Adrenal gland (tissue), 12 donors: ENCODE data around the gene SOCS2. TPM values are rescaled to one million over a fixed set of nuclear protein-coding genes. Genes with fewer than 3 reads are reported as not detected.

Source experiments
- DNase-seq, 7 donors: peaks; one replicate each; pipeline ENCODE4 v3.0.0-alpha.2; 2019 to 2020
- H3K27ac ChIP-seq, 5 donors: fragments of 200-600 bp; sonication (generic) in 4 of 5; 1 replicate in 3 of 5; 2 replicates in 2 of 5; pipeline versions ENCODE4 v1.5.1 to v1.8.0; 2016 to 2020; ENCODE audit warnings: mild to moderate bottlenecking in 1 of 5
- H3K27me3 ChIP-seq: fragments of 200-600 bp; 2 replicates; pipeline ENCODE4 v1.8.0; 2021
- H3K36me3 ChIP-seq, 2 donors: fragments of 200-600 bp; replicated peaks in 1 of 2; 1 replicate in 1 of 2; 2 replicates in 1 of 2; pipeline versions ENCODE4 v1.5.1 to v1.8.0; 2018 to 2022
- H3K4me1 ChIP-seq, 2 donors: fragments of 200-600 bp; replicated peaks in 1 of 2; 1 replicate in 1 of 2; 2 replicates in 1 of 2; pipeline versions ENCODE4 v1.5.1 to v1.8.0; 2018 to 2021
- H3K4me3 ChIP-seq, 4 donors: fragments of 200-600 bp; sonication (generic) in 3 of 4; one replicate each; pipeline ENCODE4 v1.5.1; 2016 to 2018
- H3K9me3 ChIP-seq, 3 donors: fragments of 200-600 bp; sonication (generic) in 1 of 3; replicated peaks in 1 of 3; 1 replicate in 2 of 3; 2 replicates in 1 of 3; pipeline versions ENCODE4 v1.5.1 to v1.8.0; 2016 to 2021
- CTCF ChIP-seq, 6 experiments: fragments of 450-650 bp in 4 of 6; fragments of 200-600 bp in 2 of 6; sonication (generic) in 1 of 6; IDR thresholded peaks; 1 replicate in 5 of 6; 2 replicates in 1 of 6; pipeline versions ENCODE4 v1.5.1 to v1.8.0; 2016 to 2021; ENCODE audit warnings: antibody characterized with exemption in 6 of 6, mild to moderate bottlenecking in 2 of 6, moderate library complexity in 1 of 6
- POLR2A ChIP-seq, 2 donors: fragments of 450-650 bp; IDR thresholded peaks; one replicate each; pipeline ENCODE4 v1.6.1; 2017; ENCODE audit warnings: antibody characterized with exemption in 2 of 2, mild to moderate bottlenecking in 2 of 2, moderate library complexity in 1 of 2
- WGBS, 4 donors: extraction: QIAGEN DNeasy Blood & Tissue Kit in 2 of 4; methylation state at CpG; one replicate each; pipeline versions ENCODE4 v1.1.5 to v1.1.7; 2013 to 2017; 5-methylcytosine and 5-hydroxymethylcytosine counted together
- intact Hi-C, 2 donors: fragments of 100-400 bp; cut with DNase I; formaldehyde crosslinking; loops; one replicate each; pipeline versions ENCODE4 v1.14.1 to v1.15.0; 2022 to 2023
- polyA plus RNA-seq, 3 donors: library from polyadenylated mRNA; stranded (reverse); fragments of 200-250 nt in 2 of 3; fragments of 350-450 nt in 1 of 3; fragmentation: Illumina TruSeq in 1 of 3; extraction: RNeasy Lipid Tissue Mini Kit (QIAGEN cat#74804) in 1 of 3; gene quantifications; one replicate each; pipeline ENCODE4 v1.2.3, GENCODE V29; 2013 to 2014
- total RNA-seq, 9 donors: library from RNA; depleted of rRNA in 4 of 9; stranded (reverse); fragments of >200 nt in 4 of 9; fragments of 120-200 nt in 1 of 9; fragmentation: NEBNext Ultra II Directional in 1 of 9; extraction: Animal tissue kit (Norgen Biotek cat#: 25700) in 1 of 9; gene quantifications; one replicate each; pipeline versions ENCODE4 v1.1.0 to v1.2.4, GENCODE V29; 2013 to 2023
- donor health status: healthy with polysubstance abuse.
- donor health status: Bipolar disorder and iron deficiency.
- donor health status: DM: yes; HTN: yes; CAD: no.
- donor health status: DM: no; HTN: no; CAD: no.
- donor health status: DM: no; HTN: no; CAD: no.
- donor health status: DM: yes; HTN: yes; CAD: no.

Gene SOCS2
- total and polyA plus RNA-seq, 12 donors, result 28.2 to 66.4 (median 43.6) TPM

DNA sequence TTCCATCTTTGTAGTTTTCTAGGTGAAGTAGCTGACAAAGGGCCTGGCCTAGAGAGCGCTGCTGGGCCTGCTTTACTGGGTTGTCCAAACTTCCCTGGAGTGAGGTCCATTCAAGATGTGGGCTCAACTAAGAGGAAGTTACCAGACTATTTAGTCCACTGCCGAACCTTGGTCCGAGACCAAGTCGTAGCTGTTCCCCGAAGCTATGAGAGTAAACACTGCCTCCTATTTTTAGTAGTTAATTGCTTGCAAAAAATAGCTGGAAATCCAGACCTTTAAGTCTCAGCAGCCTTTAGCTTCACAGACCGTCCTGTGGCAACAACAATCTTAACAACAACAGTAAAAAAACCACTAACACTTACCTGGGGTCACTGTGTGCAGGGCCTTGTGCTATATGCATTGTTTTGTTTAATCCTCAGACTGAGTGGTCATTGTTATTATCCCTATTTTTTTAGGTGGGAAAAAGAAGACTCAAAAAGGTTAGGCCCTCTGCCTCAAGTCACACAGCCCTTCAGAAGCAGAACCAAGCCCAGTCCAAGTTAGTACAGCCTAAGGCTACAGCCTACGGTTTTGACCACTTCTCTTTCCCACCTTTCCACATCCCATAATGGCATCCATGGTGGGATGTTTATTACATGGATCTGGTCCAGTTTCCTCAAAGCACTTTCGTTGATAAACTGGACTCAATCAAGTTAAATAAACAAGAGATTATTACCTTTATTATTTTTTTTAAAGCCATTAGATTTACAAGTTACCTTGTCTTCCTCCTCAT, 30.6 kb downstream of the SOCS2 start:
- TF ChIP-seq CTCF (IDR thresholded peaks at IDR 0.05) (no peak), POLR2A (IDR thresholded peaks at IDR 0.05) (no peak)
- Histone ChIP-seq H3K4me3 (no peak overlapping the region), H3K27ac (no peak overlapping the region), H3K4me1 (no peaks in the 10 kb centered on the region), H3K36me3 (no peaks in the 10 kb centered on the region), H3K9me3 (no peaks in the 10 kb centered on the region), H3K27me3 (no peaks in the 10 kb centered on the region)
- WGBS, 4 donors, result 57 to 76% (median 72%) methylated on average over 8 of the region's 8 CpGs
- intact Hi-C loops, result no loop called here
- no peak for DNase-seq

DNA sequence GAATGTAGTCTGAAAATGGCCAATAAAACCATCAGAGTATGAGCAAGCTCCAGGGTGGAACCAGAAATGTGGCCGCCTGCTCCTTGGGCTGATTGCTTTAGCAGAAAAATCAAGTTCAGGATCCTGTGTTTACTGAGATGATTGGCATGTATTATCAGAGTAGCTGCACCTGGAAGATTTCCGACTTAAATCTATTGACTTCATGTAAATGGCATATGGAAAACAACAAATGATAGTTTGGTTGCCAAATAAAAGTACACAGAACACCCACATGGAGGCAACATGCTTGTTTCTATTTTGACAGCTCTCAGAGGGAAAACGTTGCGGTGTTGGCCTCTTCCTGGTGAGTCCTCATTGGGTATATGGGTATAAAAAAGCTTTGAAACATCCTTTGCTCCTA, 31.3 kb downstream of the SOCS2 start:
- Histone ChIP-seq H3K36me3 (no peaks in the 10 kb centered on the region), H3K27me3 (no peaks in the 10 kb centered on the region), H3K4me3 (no peak overlapping the region), H3K9me3 (no peaks in the 10 kb centered on the region), H3K4me1 (no peaks in the 10 kb centered on the region), H3K27ac (no peak overlapping the region)
- DNase-seq, result no peak
- TF ChIP-seq CTCF (IDR thresholded peaks at IDR 0.05), result no peak
- no peak for TF ChIP-seq POLR2A (IDR thresholded peaks at IDR 0.05)
- intact Hi-C loops, result no loop called here
- 62 to 86% (median 73%) methylated on average over 4 of the region's 4 CpGs for WGBS, 4 donors

DNA sequence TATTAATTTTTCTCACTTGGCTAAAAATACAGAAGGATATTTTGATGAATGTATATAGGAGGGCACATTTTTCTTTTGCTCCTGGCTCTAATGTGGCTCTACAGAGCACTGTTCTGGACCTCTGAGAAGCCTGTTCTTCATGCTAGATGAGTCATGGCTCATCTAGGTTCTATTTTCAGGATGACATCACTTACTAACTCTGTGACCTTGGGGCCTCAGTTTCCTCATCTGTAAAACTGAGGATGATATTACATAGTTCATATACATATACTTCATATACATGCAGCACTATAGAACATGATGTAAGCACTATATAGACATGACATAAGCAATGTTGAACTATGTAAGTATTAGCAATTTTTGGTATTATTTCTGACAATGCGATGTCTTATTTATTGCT, 35.8 kb downstream of the SOCS2 start:
- no peak overlapping the region for H3K4me3 ChIP-seq
- DNase-seq, result no peak
- intact Hi-C loops, result no loop called here
- no peak overlapping the region for H3K27ac ChIP-seq
- H3K36me3 ChIP-seq, result no peaks in the 10 kb centered on the region
- H3K27me3 ChIP-seq, result no peaks in the 10 kb centered on the region
- WGBS, 4 donors, result 97 to 100% (median 100%) methylated on average over 1 of the region's 1 CpG
- H3K4me1 ChIP-seq, result no peaks in the 10 kb centered on the region
- no peaks in the 10 kb centered on the region for H3K9me3 ChIP-seq
- TF ChIP-seq POLR2A (IDR thresholded peaks at IDR 0.05) (no peak), CTCF (IDR thresholded peaks at IDR 0.05) (no peak)

DNA sequence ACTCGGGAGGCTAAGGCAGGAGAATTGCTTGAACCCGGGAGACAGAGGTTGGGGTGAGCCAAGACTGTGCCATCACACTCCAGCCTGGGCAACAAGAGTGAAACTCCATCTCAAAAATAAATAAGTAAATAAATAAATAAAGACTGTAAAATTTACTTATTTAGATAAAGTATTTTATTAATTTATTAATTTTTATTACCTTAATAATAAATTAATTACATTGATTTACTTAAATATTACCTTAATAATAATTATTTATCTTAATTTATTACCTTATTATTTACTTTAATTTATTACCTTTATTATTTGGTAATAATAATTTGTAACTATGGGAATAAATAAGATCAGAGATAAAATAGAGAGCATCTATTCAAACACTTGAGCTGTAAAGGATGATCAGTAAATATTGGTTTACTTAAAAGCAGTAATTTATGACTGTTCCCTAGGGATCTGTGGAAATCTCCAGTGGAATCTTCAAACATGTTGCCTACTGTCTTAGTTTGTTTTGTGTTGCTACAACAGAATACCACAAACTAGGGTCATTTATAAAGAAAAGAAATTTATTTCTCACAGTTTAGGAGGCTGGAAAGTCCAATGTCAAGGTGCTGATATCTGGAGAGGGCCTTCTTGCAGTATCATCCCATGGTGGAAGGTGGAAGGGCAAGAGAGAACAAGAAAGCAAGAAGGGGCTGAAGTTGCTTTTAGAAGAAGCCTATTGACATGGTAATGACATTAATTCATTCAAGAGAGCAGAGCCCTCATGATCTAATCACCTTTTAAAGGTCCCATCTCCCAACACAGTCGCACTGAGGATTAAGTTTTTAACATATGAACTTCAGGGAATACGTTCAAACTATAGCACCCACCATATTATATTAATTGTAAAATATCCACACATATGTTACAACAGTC, 37.1 kb downstream of the SOCS2 start:
- no peak for DNase-seq
- no peak for TF ChIP-seq POLR2A (IDR thresholded peaks at IDR 0.05)
- no peak for TF ChIP-seq CTCF (IDR thresholded peaks at IDR 0.05)
- 77 to 96% (median 92%) methylated on average over 4 of the region's 4 CpGs for WGBS, 4 donors
- no peaks in the 10 kb centered on the region for H3K4me1 ChIP-seq
- intact Hi-C loops, result no loop called here
- no peaks in the 10 kb centered on the region for H3K36me3 ChIP-seq
- H3K4me3 ChIP-seq, result no peak overlapping the region
- no peaks in the 10 kb centered on the region for H3K27me3 ChIP-seq
- H3K9me3 ChIP-seq, result no peaks in the 10 kb centered on the region
- no peak overlapping the region for H3K27ac ChIP-seq
